Measurements from ENCODE around the gene CCNB2.

The CCNB2 gene

GRCh38 chr15:59173194-59173593 lies 68.2 kb downstream of the CCNB2 start:
- no peak overlapping the region for H3K4me3 ChIP-seq (ENCODE audit: low read length)
- no peak overlapping the region for H3K27ac ChIP-seq (ENCODE audit: low read length)
- no peaks in the 10 kb centered on the region for H3K9me3 ChIP-seq (ENCODE audit: insufficient read depth, low read length)
- H2AFZ ChIP-seq (ENCODE audit: low read depth, low read length), result no peak overlapping the region
- H3K9ac ChIP-seq (ENCODE audit: low read length), result no peak overlapping the region
- H4K20me1 ChIP-seq (ENCODE audit: insufficient read depth, low read length), result no peaks in the 10 kb centered on the region
- peaks cover 32% of the 10 kb centered on the region for H3K4me1 ChIP-seq (ENCODE audit: low read length)
- H3K27me3 ChIP-seq (ENCODE audit: low read depth, low read length), result no peaks in the 10 kb centered on the region
- no peak overlapping the region for H3K4me2 ChIP-seq (ENCODE audit: low read length)
- peaks cover 8% of the 10 kb centered on the region for H3K36me3 ChIP-seq (replicated peaks; ENCODE audit: low read depth, low read length)
- H3K79me2 ChIP-seq (ENCODE audit: low read length), result no peaks in the 10 kb centered on the region
- TF ChIP-seq CTCF (IDR thresholded peaks at IDR 0.05; ENCODE audit: low read depth, low read length), result no peak
- TF ChIP-seq EZH2phosphoT487 (IDR thresholded peaks at IDR 0.05; ENCODE audit: low read depth), result no peak

GRCh38 chr15:59174151-59174834 lies 69.3 kb downstream of the CCNB2 start:
- Histone ChIP-seq H3K79me2 (ENCODE audit: low read length) (no peaks in the 10 kb centered on the region), H3K27ac (ENCODE audit: low read length) (no peak overlapping the region)
- TF ChIP-seq EZH2phosphoT487 (IDR thresholded peaks at IDR 0.05; ENCODE audit: low read depth) (no peak), CTCF (IDR thresholded peaks at IDR 0.05; ENCODE audit: low read depth, low read length) (no peak)

More at GRCh38 chr15:59174151-59174834, 69.3 kb downstream of the CCNB2 start:
- no peak overlapping the region for H3K9ac ChIP-seq (ENCODE audit: low read length)
- peaks cover 28% of the 10 kb centered on the region for H3K4me1 ChIP-seq (ENCODE audit: low read length)
- H3K9me3 ChIP-seq (ENCODE audit: insufficient read depth, low read length), result no peaks in the 10 kb centered on the region
- H4K20me1 ChIP-seq (ENCODE audit: insufficient read depth, low read length), result no peaks in the 10 kb centered on the region
- H3K4me2 ChIP-seq (ENCODE audit: low read length), result no peak overlapping the region
- H3K4me3 ChIP-seq (ENCODE audit: low read length), result no peak overlapping the region
- peaks cover 8% of the 10 kb centered on the region for H3K36me3 ChIP-seq (replicated peaks; ENCODE audit: low read depth, low read length)
- no peak overlapping the region for H2AFZ ChIP-seq (ENCODE audit: low read depth, low read length)
- no peaks in the 10 kb centered on the region for H3K27me3 ChIP-seq (ENCODE audit: low read depth, low read length)
